ENCODE results near the gene UBA3. TPM values are rescaled to one million over a fixed set of nuclear protein-coding genes. Genes with fewer than 3 reads are reported as not detected.

The UBA3 gene
- total RNA-seq, 1 donor: 76.9 TPM

GRCh38 chr3:69016102-69016501, 64.1 kb downstream of the UBA3 start:
- H3K4me3 ChIP-seq (ENCODE audit: low read depth, low read length): no peak overlapping the region
- no peak for TF ChIP-seq CTCF (IDR thresholded peaks at IDR 0.05; ENCODE audit: insufficient read depth, low read length)

DNA sequence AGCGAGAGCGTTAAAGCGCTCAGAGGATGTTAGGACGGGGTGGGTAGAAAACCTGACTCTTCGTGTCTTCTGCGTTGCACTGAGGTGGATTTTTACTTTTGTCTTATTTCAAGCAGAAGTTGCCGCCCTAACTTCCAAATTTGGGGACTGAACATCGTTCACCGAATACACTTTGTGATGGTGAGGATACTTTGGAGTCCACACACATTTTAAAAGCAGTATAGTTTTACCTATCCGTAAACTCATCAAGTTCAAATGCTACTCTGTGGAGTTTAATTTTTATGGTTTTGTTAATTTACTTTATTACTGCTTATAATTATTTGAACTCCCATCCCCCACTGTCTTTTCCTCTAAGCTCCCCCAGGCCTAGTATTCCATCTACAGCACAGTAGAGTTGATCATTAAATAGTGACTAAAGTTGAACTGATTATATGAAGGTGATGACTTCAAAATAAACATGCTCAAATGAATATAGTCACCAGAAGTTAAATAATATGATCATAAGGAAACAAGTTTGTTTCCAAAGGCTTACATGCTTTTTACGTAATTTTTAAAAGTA, 66.1 kb downstream of the UBA3 start:
- no peak for TF ChIP-seq CTCF (IDR thresholded peaks at IDR 0.05; ENCODE audit: insufficient read depth, low read length)
- peak overlapping the region; percentile 74 for H3K4me3 ChIP-seq (ENCODE audit: low read depth, low read length)
- no peak for DNase-seq (ENCODE audit: low read depth)

More at GRCh38 chr3:69016102-69016501, 64.1 kb downstream of the UBA3 start:
- DNase-seq (ENCODE audit: low read depth): no peak

- peak within 1 kb of the TSS; percentile 74 for H3K4me3 ChIP-seq (ENCODE audit: low read depth, low read length)
- peak; percentile 78 for DNase-seq (ENCODE audit: low read depth)
- TF ChIP-seq CTCF (IDR thresholded peaks at IDR 0.05; ENCODE audit: insufficient read depth, low read length): peak; percentile 46
Measured at GRCh38 chr3:69013253-69014021, 66.7 kb downstream of the UBA3 start, which contains the start of gene EOGT. EOGT (minus strand) TSS chr3:69013684; CDS start chr3:69009846, 3,838 bp downstream.

DNA sequence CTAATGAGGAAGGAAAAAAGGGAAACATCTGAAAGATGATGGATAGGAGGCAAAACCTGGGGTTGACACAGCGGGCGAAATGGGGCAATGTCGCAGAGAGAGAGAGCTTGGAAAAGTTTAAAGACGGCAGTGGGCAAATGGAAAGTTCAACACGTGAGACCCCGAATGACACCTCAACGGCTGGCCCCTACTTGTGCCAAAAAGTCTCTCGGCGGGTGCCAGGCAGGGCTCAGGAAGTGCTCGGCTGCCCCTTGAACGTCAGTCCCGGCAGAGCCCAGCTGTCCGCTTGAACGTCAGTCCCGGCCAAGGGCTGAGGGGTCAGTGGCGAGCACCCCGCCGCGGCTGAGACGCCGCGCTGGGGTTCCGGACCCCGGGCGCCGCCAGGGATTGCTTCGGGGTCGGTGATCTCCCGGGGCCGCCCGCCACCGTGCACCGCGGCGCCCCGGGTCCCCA, 67.3 kb downstream of the UBA3 start:
- peak; percentile 45 for DNase-seq (ENCODE audit: low read depth)
- peak; percentile 19 for TF ChIP-seq CTCF (IDR thresholded peaks at IDR 0.05; ENCODE audit: insufficient read depth, low read length)
- peak overlapping the region; percentile 74 for H3K4me3 ChIP-seq (ENCODE audit: low read depth, low read length)

GRCh38 chr3:69012100-69012799, 67.9 kb downstream of the UBA3 start:
- no peak for TF ChIP-seq CTCF (IDR thresholded peaks at IDR 0.05; ENCODE audit: insufficient read depth, low read length)
- peak overlapping the region; percentile 74 for H3K4me3 ChIP-seq (ENCODE audit: low read depth, low read length)
- peak; percentile 62 for DNase-seq (ENCODE audit: low read depth)

- no peak overlapping the region for H3K4me3 ChIP-seq (ENCODE audit: low read depth, low read length)
- DNase-seq (ENCODE audit: low read depth): no peak
Measured at GRCh38 chr3:69011096-69011730, 69.0 kb downstream of the UBA3 start.

More at GRCh38 chr3:69011096-69011730, 69.0 kb downstream of the UBA3 start:
- TF ChIP-seq CTCF (IDR thresholded peaks at IDR 0.05; ENCODE audit: insufficient read depth, low read length): no peak
